HAP-1 (cell line): ENCODE data around the gene CAMTA1.
"Not testable (repeated sequence)": the region's sequence is repeated elsewhere in the genome, so short reads cannot be mapped to it uniquely, and the experiment has no call there.

ENCODE experiments used
- DNase-seq, 2 experiments: peaks; one replicate each; pipeline ENCODE4 v3.0.0-alpha.2; 2016 to 2020; ENCODE audit warnings: low spot score in 2 of 2
- H3K27me3 ChIP-seq: fragments of 250-450 bp; sonication (Bioruptor Pico); 2 replicates; pipeline ENCODE4 v1.5.1; 2020; ENCODE audit warnings: low read depth, mild to moderate bottlenecking, moderate library complexity
- H3K36me3 ChIP-seq: fragments of 250-450 bp; sonication (Bioruptor Pico); replicated peaks from 2 replicates; pipeline ENCODE4 v1.5.1; 2020; ENCODE audit warnings: mild to moderate bottlenecking
- H3K4me1 ChIP-seq: fragments of 250-450 bp; sonication (Bioruptor Pico); 2 replicates; pipeline ENCODE4 v1.5.1; 2020; ENCODE audit warnings: mild to moderate bottlenecking
- H3K4me3 ChIP-seq: fragments of 250-450 bp; sonication (Bioruptor Pico); 2 replicates; pipeline ENCODE4 v1.5.1; 2020; ENCODE audit warnings: mild to moderate bottlenecking, moderate library complexity
- H3K9me3 ChIP-seq: fragments of 250-450 bp; sonication (Bioruptor Pico); 2 replicates; pipeline ENCODE4 v1.5.1; 2020; ENCODE audit warnings: mild to moderate bottlenecking, moderate library complexity
- in situ Hi-C: fragments of 300-500 bp; cut with MboI; formaldehyde crosslinking; loops from 3 replicates; pipeline ENCODE4 v1.14.3; 2020; ENCODE audit warnings: low sequenced_read_pairs, inconsistent platforms, mixed read lengths

CAMTA1 gene

GRCh38 chr1:7375781-7376660 lies 590.8 kb downstream of the CAMTA1 start:
- H3K9me3 ChIP-seq: no peaks in the 10 kb centered on the region
- no peaks in the 10 kb centered on the region for H3K4me1 ChIP-seq
- in situ Hi-C loops: no loop called here
- no peaks in the 10 kb centered on the region for H3K36me3 ChIP-seq
- H3K27me3 ChIP-seq: no peaks in the 10 kb centered on the region
- no peak for DNase-seq
- H3K4me3 ChIP-seq: no peak overlapping the region

- no peaks in the 10 kb centered on the region for H3K27me3 ChIP-seq
- no peak for DNase-seq
- H3K9me3 ChIP-seq: no peaks in the 10 kb centered on the region
- H3K4me1 ChIP-seq: no peaks in the 10 kb centered on the region
- in situ Hi-C loops: no loop called here
- H3K4me3 ChIP-seq: no peak overlapping the region
- no peaks in the 10 kb centered on the region for H3K36me3 ChIP-seq
Measured at GRCh38 chr1:7376676-7377075, 591.4 kb downstream of the CAMTA1 start.

GRCh38 chr1:7378346-7379130 lies 593.3 kb downstream of the CAMTA1 start:
- Histone ChIP-seq H3K27me3 (no peaks in the 10 kb centered on the region), H3K4me3 (no peak overlapping the region), H3K4me1 (no peaks in the 10 kb centered on the region), H3K36me3 (no peaks in the 10 kb centered on the region), H3K9me3 (no peaks in the 10 kb centered on the region)
- in situ Hi-C loops: no loop called here
- DNase-seq: no peak

- DNase-seq: no peak
- Histone ChIP-seq H3K27me3 (no peaks in the 10 kb centered on the region), H3K9me3 (no peaks in the 10 kb centered on the region), H3K4me3 (no peak overlapping the region), H3K36me3 (no peaks in the 10 kb centered on the region), H3K4me1 (no peaks in the 10 kb centered on the region)
- in situ Hi-C loops: no loop called here
Measured at GRCh38 chr1:7379441-7379971, 594.3 kb downstream of the CAMTA1 start.

GRCh38 chr1:7380068-7380467 lies 594.8 kb downstream of the CAMTA1 start:
- H3K36me3 ChIP-seq, H3K27me3 ChIP-seq, H3K4me1 ChIP-seq, DNase-seq, H3K9me3 ChIP-seq, H3K4me3 ChIP-seq, in situ Hi-C loops: not testable (repeated sequence)

- no peaks in the 10 kb centered on the region for H3K9me3 ChIP-seq
- H3K36me3 ChIP-seq: no peaks in the 10 kb centered on the region
- H3K4me1 ChIP-seq: no peaks in the 10 kb centered on the region
- no peaks in the 10 kb centered on the region for H3K27me3 ChIP-seq
- no peak overlapping the region for H3K4me3 ChIP-seq
- no peak for DNase-seq
- in situ Hi-C loops: no loop called here
Measured at GRCh38 chr1:7380712-7381111, 595.5 kb downstream of the CAMTA1 start.

GRCh38 chr1:7381729-7382128 lies 596.5 kb downstream of the CAMTA1 start:
- H3K9me3 ChIP-seq, H3K4me3 ChIP-seq, DNase-seq, H3K36me3 ChIP-seq, in situ Hi-C loops, H3K4me1 ChIP-seq, H3K27me3 ChIP-seq: not testable (repeated sequence)

GRCh38 chr1:7382971-7383370 lies 597.7 kb downstream of the CAMTA1 start:
- no peak overlapping the region for H3K4me3 ChIP-seq
- in situ Hi-C loops: no loop called here
- H3K4me1 ChIP-seq: no peaks in the 10 kb centered on the region
- H3K27me3 ChIP-seq: no peaks in the 10 kb centered on the region
- H3K36me3 ChIP-seq: no peaks in the 10 kb centered on the region
- no peaks in the 10 kb centered on the region for H3K9me3 ChIP-seq
- DNase-seq: no peak

GRCh38 chr1:7383671-7384520 lies 598.6 kb downstream of the CAMTA1 start:
- no peaks in the 10 kb centered on the region for H3K4me1 ChIP-seq
- no peaks in the 10 kb centered on the region for H3K27me3 ChIP-seq
- DNase-seq: no peak
- H3K4me3 ChIP-seq: no peak overlapping the region
- H3K9me3 ChIP-seq: no peaks in the 10 kb centered on the region
- in situ Hi-C loops: no loop called here
- H3K36me3 ChIP-seq: no peaks in the 10 kb centered on the region

- H3K4me3 ChIP-seq: no peak overlapping the region
- H3K27me3 ChIP-seq: no peaks in the 10 kb centered on the region
- no peaks in the 10 kb centered on the region for H3K4me1 ChIP-seq
- H3K9me3 ChIP-seq: no peaks in the 10 kb centered on the region
- no peak for DNase-seq
- in situ Hi-C loops: no loop called here
- H3K36me3 ChIP-seq: no peaks in the 10 kb centered on the region
Measured at GRCh38 chr1:7384679-7385078, 599.4 kb downstream of the CAMTA1 start.

- H3K4me3 ChIP-seq: no peak overlapping the region
- no peaks in the 10 kb centered on the region for H3K27me3 ChIP-seq
- no peak for DNase-seq
- in situ Hi-C loops: no loop called here
- no peaks in the 10 kb centered on the region for H3K9me3 ChIP-seq
- no peaks in the 10 kb centered on the region for H3K4me1 ChIP-seq
- no peaks in the 10 kb centered on the region for H3K36me3 ChIP-seq
Measured at GRCh38 chr1:7385471-7386225, 600.4 kb downstream of the CAMTA1 start.

- Histone ChIP-seq H3K9me3 (no peaks in the 10 kb centered on the region), H3K4me1 (no peaks in the 10 kb centered on the region), H3K27me3 (no peaks in the 10 kb centered on the region), H3K36me3 (no peaks in the 10 kb centered on the region), H3K4me3 (no peak overlapping the region)
- in situ Hi-C loops: no loop called here
- no peak for DNase-seq
Measured at GRCh38 chr1:7386226-7387052, 601.2 kb downstream of the CAMTA1 start.
